Natural killer cell (primary cell): ENCODE measurements around the gene SLTM. TPM values are rescaled to one million over a fixed set of nuclear protein-coding genes. Genes with fewer than 3 reads are reported as not detected.

ENCODE experiments used
- ATAC-seq, 3 donors: fragments of 150-1000 bp in 2 of 3; fragments of 200-7000 bp in 1 of 3; cut with Tn5 transposase; 1 replicate in 1 of 3; 2 replicates in 2 of 3; pipeline ENCODE4 v1.10.0; 2021; ENCODE audit warnings: mild to moderate bottlenecking in 2 of 3, moderate library complexity in 2 of 3
- DNase-seq, 2 donors: peaks; one replicate each; pipeline versions ENCODE4 v3.0.0 to v3.0.0-alpha.2; 2013 to 2021; ENCODE audit warnings: mixed read lengths in 1 of 2
- H3K27ac ChIP-seq: one replicate; pipeline ENCODE4 v1.5.1; 2013; ENCODE audit warnings: mild to moderate bottlenecking, low read length
- H3K27me3 ChIP-seq: one replicate; pipeline ENCODE4 v1.6.1; 2013; ENCODE audit warnings: low read length; ENCODE audit not compliant: control insufficient read depth, insufficient read depth
- H3K36me3 ChIP-seq: one replicate; pipeline ENCODE4 v1.6.1; 2013; ENCODE audit warnings: low read length; ENCODE audit not compliant: control insufficient read depth, insufficient read depth
- H3K4me1 ChIP-seq: one replicate; pipeline ENCODE4 v1.6.1; 2013; ENCODE audit warnings: low read length; ENCODE audit not compliant: control insufficient read depth, insufficient read depth
- H3K4me3 ChIP-seq: one replicate; pipeline ENCODE4 v1.5.1; 2013; ENCODE audit warnings: low read length
- H3K9me3 ChIP-seq: one replicate; pipeline ENCODE4 v1.6.1; 2013; ENCODE audit warnings: low read length; ENCODE audit not compliant: control insufficient read depth, insufficient read depth
- H3K27ac Mint-ChIP-seq, 2 donors: one replicate each; pipeline ENCODE4 v1.8.0; 2022; ENCODE audit warnings: mild to moderate bottlenecking in 2 of 2, mixed read lengths in 2 of 2, moderate library complexity in 1 of 2
- H3K27me3 Mint-ChIP-seq, 2 donors: one replicate each; pipeline ENCODE4 v1.8.0; 2022; ENCODE audit warnings: low read depth in 2 of 2, mixed read lengths in 2 of 2
- H3K36me3 Mint-ChIP-seq: one replicate; pipeline ENCODE4 v1.8.0; 2022; ENCODE audit warnings: mixed read lengths
- H3K4me1 Mint-ChIP-seq, 2 donors: one replicate each; pipeline ENCODE4 v1.8.0; 2022; ENCODE audit warnings: mixed read lengths in 2 of 2
- H3K4me3 Mint-ChIP-seq: one replicate; pipeline ENCODE4 v1.8.0; 2022; ENCODE audit warnings: mild to moderate bottlenecking, moderate library complexity, mixed read lengths
- H3K9me3 Mint-ChIP-seq, 2 donors: one replicate each; pipeline ENCODE4 v1.8.0; 2022; ENCODE audit warnings: mixed read lengths in 2 of 2
- CTCF ChIP-seq: fragments of 200-600 bp; IDR thresholded peaks from one replicate; pipeline ENCODE4 v1.8.0; 2022; ENCODE audit warnings: antibody characterized with exemption
- WGBS: methylation state at CpG from one replicate; pipeline ENCODE4 v1.1.7; 2013; ENCODE audit warnings: missing lambda C conversion rate; ENCODE audit not compliant: insufficient coverage; 5-methylcytosine and 5-hydroxymethylcytosine counted together
- intact Hi-C: fragments of 100-400 bp; cut with micrococcal nuclease; formaldehyde crosslinking; loops from one replicate; pipeline ENCODE4 v1.14.2; 2022
- total RNA-seq, 4 donors: library from RNA; stranded (reverse); fragments of 120-200 nt in 1 of 4; gene quantifications; one replicate each; pipeline versions ENCODE4 v1.2.3 to v1.2.4, GENCODE V29; 2013 to 2022

The SLTM gene
- total RNA-seq, 3 donors from 2014 or later (not counting 1 experiment from before 2014, with no cell fraction given) = 206 to 226 (median 223) TPM

DNA sequence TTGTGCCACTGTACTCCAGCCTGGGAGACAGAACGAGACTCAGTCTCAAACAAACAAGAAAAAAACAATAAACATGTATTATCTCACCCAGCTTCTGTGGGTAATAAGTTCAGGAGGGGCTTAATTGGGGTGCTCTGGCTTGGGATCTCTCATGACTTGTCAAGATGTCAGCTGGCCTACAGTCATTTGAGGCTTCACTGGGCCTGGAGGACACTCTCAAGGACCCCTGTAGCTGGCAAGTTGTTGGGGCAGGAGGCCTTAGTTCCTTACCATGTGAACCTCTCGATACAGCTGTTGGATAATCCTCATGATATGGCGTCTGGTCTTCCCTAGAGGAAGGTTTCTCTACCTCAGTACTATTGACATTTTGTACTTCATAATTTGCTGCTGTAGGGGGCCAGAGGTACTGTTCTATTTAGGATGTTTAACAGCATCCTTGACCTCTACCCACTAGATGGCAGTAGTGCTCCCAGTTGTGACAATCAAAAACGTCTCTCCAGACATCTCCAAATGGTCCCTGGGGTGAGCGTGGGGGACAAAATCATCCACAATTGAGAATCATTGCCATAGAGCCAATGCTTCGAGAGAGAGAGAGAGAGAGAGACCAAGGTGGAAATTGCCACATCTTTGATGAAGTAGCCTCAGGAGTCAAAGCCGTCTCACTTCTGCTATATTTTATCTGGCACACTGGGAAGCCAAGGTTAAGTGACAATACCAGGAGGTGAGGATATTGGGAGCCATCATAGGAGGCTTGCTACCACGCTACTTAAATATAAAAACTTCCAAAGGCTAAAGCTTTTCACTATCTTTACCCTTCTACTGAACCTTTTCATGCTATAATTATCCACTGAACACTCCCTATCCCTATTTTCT lies 23.9 kb upstream of the SLTM start:
- no peak overlapping the region for H3K27ac Mint-ChIP-seq
- H3K4me1 Mint-ChIP-seq = peaks cover 5 to 6% of the 10 kb centered on the region in 2 donors
- intact Hi-C loops = loop anchor here (1.0 kb wide), 2 partner anchors 536 to 572 kb away; no protein-coding TSS in a partner anchor
- ATAC-seq (peak; percentile 91 to 98 (median 96)), DNase-seq (peak; percentile 23 to 87)
- Histone ChIP-seq H3K27ac (no peak overlapping the region), H3K4me3 (no peak overlapping the region), H3K9me3 (no peaks in the 10 kb centered on the region), H3K36me3 (no peaks in the 10 kb centered on the region), H3K27me3 (no peaks in the 10 kb centered on the region), H3K4me1 (no peaks in the 10 kb centered on the region)
- 30% methylated on average over 5 of the region's 8 CpGs for WGBS
- H3K27me3 Mint-ChIP-seq = peaks cover 0 to 8% of the 10 kb centered on the region in 2 donors
- no peaks in the 10 kb centered on the region for H3K36me3 Mint-ChIP-seq
- H3K4me3 Mint-ChIP-seq = no peak overlapping the region
- peak; percentile 83 for TF ChIP-seq CTCF
- no peaks in the 10 kb centered on the region for H3K9me3 Mint-ChIP-seq

DNA sequence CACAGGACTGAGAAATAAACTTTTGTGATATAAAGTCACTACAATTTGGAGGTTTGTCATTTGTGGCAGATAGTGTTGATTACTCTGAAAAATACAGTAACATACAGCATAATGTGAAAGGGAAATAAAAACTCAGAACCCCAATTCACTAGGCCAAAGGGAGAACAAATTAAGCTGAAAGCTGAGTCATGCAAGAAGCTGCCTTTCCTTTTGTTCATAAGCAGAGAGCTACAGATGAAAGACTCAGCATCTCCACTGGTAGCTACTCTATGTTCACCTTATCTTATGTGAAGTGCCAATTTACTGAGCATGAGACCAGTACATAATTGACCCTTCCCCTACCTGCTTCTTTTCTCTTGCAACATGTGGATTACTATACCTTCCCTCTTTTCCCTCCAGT lies 19.3 kb upstream of the SLTM start:
- Mint-ChIP-seq H3K4me1 (peaks cover 5 to 6% of the 10 kb centered on the region in 2 donors), H3K4me3 (no peak overlapping the region), H3K27ac (no peak overlapping the region), H3K36me3 (no peaks in the 10 kb centered on the region), H3K27me3 (peaks cover 0 to 15% of the 10 kb centered on the region in 2 donors), H3K9me3 (no peaks in the 10 kb centered on the region)
- DNase-seq = no peak
- ATAC-seq = no peak
- no peaks in the 10 kb centered on the region for H3K9me3 ChIP-seq
- H3K4me3 ChIP-seq = no peak overlapping the region
- no peak for TF ChIP-seq CTCF
- H3K27ac ChIP-seq = no peak overlapping the region
- H3K27me3 ChIP-seq = no peaks in the 10 kb centered on the region
- H3K36me3 ChIP-seq = no peaks in the 10 kb centered on the region
- intact Hi-C loops = no loop called here
- H3K4me1 ChIP-seq = no peaks in the 10 kb centered on the region

- Mint-ChIP-seq H3K9me3 (no peaks in the 10 kb centered on the region), H3K4me3 (no peak overlapping the region), H3K4me1 (no peaks in the 10 kb centered on the region), H3K27me3 (peaks cover 0 to 13% of the 10 kb centered on the region in 2 donors), H3K36me3 (no peaks in the 10 kb centered on the region), H3K27ac (no peak overlapping the region)
- DNase-seq (no peak), ATAC-seq (no peak)
- Histone ChIP-seq H3K36me3 (no peaks in the 10 kb centered on the region), H3K4me1 (no peaks in the 10 kb centered on the region), H3K27ac (no peak overlapping the region), H3K9me3 (no peaks in the 10 kb centered on the region), H3K4me3 (no peak overlapping the region), H3K27me3 (no peaks in the 10 kb centered on the region)
- intact Hi-C loops = no loop called here
- 97% methylated on average over 5 of the region's 5 CpGs for WGBS
- no peak for TF ChIP-seq CTCF
Measured at GRCh38 chr15:58951388-58952007, 18.0 kb upstream of the SLTM start.
